DMS79 treated with DMSO at 0.1 percent for 48 hours (cell line): ENCODE results near the gene PGLYRP2.

Experiments
- DNase-seq: peaks from one replicate; lab custom pipeline; 2025; lab: John Stamatoyannopoulos, UW

Gene PGLYRP2

GRCh38 chr19:15453906-15454860 is 25.1 kb downstream of the PGLYRP2 start:
- DNase-seq, result no peak

DNA sequence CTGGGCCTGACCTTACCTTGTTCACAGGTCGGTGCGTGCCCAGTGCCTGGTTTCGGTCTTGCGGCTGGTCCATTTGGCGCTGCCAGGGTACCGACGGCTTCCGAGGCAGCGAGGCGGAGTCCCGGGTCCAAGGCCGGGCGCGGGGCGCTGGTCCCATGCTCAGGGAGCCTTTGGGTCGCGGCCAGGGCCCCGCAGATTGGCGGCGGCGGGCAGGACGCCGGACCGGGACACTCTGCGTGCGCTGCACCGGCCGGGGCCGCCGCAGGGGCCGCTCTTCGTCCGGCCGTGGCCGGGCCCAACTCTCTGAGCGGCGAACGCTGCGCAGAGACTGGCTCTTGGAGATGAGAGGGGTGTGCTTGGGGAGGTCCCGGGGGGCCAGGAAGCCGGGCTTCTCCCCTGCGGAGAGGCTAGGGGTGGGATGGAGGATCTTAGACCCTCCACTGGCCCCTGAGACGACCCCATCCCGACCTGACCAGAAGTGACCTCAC is 26.2 kb downstream of the PGLYRP2 start:
- no peak for DNase-seq

DNA sequence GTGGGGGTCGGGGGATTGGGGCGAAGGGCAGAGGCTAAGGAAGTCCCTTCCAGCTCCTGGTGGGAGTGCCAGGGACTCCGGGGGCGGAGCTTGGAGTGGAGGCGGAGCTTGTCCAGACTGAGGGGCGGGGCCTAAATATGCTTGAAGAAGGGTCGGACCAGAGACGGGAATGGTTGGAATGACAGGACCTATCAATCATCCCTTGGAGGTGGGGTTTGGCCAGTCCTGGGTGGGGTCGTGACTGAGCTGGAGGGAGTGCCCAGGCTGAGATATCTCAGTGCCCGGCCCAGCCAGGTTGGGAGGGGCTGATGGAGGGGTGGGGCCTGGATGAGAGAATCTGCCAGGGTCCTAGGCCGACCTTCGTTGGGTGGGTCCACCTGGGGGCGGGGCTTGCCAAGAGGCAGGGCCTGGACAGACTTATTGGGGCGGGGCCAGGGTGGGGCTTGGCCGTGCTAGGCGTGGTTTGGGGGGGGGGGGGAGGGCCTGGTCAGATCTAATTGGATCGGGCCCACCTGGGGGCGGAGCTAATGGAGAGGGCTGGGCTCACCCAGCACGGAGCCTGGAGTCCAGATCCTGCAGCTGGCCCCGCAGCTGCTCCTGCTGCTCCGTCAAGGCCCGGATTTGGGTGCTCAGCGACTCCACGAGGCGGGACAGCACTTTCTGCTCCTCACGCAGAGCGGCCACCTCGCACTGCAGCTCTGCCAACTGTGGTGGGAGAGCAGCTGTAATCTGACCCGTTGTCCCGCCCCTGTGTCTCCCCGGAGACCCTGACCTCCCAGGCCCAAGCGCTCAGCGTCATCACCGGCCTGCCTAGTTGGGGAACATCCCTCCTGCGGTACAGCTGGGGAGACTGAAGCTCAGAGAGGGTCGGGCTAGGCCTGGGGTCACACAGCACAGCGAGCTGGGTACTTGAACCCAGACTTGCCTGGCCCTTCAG is 26.9 kb downstream of the PGLYRP2 start:
- peak; percentile 19 for DNase-seq

- no peak for DNase-seq
Observed at GRCh38 chr19:15450528-15450890, 28.8 kb downstream of the PGLYRP2 start.

GRCh38 chr19:15449620-15450527 is 29.4 kb downstream of the PGLYRP2 start, which contains the start of gene WIZ:
Gene WIZ (minus strand): TSS chr19:15449956. CDS start chr19:15448307, 1,649 bp downstream.
- peak; percentile 60 for DNase-seq

- DNase-seq, result no peak
Observed at GRCh38 chr19:15448778-15449619, 30.3 kb downstream of the PGLYRP2 start.

GRCh38 chr19:15448044-15448777 is 31.1 kb downstream of the PGLYRP2 start:
- DNase-seq, result no peak

DNA sequence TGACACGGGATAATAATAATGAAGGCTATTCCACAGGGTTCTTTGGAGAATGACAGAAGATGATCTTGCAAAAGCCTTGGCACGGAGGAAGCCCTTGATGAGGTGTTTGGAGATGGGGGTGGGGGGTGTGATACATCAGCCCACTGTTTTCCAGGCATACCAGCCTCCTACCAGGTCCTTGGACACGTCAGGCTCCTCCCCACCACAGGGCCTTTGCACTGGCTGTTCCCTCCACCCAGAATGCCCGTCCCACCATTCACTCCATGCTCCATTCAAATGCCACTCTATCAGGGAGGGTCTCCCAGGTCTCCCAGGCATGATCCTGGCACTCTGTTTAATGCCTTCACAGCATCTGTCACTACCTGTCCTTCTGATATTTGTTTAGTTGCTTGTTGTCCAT is 32.2 kb downstream of the PGLYRP2 start:
- DNase-seq, result no peak

- DNase-seq, result no peak
Observed at GRCh38 chr19:15445807-15446376, 33.4 kb downstream of the PGLYRP2 start.

GRCh38 chr19:15445227-15445605 is 34.1 kb downstream of the PGLYRP2 start:
- no peak for DNase-seq

DNA sequence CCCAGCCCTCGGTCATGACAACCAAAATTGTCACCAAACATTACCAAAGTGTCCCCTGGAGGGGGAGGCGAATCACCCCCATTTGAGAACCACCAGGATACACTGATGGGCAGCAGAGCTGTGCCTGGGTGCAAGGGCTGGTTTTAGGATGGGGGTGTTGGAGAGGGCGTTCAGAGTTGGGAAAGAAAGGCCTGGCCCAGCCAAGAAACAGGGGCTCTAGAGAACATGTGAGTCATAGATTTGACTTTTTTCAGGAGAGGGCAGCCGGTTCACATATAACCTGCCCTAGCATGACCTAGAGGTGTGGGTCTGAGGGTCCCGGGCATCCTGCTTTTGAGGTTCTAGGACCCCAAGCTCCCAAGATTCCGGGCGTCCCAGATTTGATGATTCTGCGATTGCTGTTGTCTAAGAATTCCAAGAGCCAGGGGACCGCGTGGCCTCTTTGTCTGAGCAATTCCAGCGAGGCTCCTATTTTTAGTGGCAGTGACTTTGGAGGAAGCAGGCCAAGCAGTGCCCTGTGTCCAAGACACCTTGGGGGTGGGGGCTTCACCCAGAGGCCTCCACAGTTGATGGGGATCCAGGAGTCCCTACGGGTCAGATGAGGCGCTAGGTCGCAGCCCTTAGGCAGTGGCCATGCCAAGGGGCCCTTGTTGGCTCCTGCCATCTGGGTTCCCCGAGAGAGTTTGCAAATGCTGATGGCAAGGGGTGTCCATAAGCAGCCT is 34.6 kb downstream of the PGLYRP2 start:
- DNase-seq, result no peak

- no peak for DNase-seq
Observed at GRCh38 chr19:15443838-15444237, 35.5 kb downstream of the PGLYRP2 start.

DNA sequence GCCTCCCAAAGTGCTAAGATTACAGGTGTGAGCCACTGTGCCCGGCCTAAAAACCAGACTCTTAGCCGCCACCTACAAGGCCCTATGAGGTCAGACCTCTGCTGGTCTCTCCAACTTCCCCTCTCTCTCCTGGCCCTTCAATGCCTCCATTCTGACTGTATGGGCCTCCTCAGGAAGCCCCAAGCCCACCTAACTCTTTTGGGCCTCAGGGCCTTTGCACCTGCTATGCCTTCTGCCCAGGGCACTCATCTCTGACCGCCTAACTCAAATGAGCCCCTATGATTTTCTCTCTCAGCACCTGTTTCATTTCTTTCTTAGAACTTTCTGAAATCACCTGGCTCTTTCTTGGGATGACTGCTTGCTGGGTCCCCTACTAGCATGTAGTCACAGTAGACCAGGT is 36.0 kb downstream of the PGLYRP2 start:
- DNase-seq, result no peak

DNA sequence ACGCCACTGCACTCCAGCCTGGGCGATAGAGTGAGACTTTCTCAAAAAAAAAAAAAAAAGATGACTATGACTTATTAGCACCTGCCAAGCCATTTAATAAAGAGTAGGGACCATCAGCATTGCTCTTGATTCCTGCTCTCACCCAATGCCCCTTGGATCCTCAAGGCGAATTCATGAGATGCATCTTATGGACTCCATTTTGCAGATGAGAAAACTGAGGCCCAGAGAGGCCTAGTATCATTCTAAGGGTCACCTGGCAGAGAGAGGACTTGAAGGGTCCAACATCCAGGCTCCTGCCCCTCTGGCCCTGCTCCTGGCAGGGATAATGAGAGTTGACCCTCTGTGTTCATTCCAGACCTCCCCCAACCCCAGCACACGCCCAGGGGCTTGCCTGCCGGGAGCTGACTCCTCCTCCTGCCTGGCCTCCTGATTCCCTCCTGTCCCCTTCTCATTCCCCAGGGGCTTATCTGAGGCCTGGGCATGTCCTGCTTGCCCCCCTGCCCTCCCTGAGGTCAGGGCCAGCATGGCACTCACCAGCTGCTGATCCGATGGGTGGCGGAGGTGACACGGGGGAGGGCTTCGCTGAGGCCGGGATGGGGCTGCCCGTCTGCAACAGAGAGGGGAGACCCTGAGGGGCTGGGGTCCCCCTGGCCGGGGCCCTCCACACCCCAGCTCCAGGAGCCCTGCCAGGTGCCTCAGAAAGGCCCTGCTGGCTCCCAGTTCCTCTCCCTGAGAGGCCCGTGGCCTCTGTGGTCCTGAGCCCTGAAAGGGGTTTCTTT is 37.0 kb downstream of the PGLYRP2 start:
- no peak for DNase-seq

GRCh38 chr19:15441317-15441716 is 38.0 kb downstream of the PGLYRP2 start:
- DNase-seq, result no peak

GRCh38 chr19:15439821-15440641 is 39.3 kb downstream of the PGLYRP2 start:
- no peak for DNase-seq
